ENCODE data around the gene PDK2. TPM values are rescaled to one million over a fixed set of nuclear protein-coding genes. Genes with fewer than 3 reads are reported as not detected.
"Not testable (repeated sequence)": the region's sequence is repeated elsewhere in the genome, so short reads cannot be mapped to it uniquely, and the experiment has no call there.

Gene PDK2
- total RNA-seq, 1 experiment from 2014 or later: 3.3 TPM

- no peak for DNase-seq (ENCODE audit: low read depth)
These were observed 36.7 kb upstream of the PDK2 start for GRCh38 chr17:50058296-50058953.

DNA sequence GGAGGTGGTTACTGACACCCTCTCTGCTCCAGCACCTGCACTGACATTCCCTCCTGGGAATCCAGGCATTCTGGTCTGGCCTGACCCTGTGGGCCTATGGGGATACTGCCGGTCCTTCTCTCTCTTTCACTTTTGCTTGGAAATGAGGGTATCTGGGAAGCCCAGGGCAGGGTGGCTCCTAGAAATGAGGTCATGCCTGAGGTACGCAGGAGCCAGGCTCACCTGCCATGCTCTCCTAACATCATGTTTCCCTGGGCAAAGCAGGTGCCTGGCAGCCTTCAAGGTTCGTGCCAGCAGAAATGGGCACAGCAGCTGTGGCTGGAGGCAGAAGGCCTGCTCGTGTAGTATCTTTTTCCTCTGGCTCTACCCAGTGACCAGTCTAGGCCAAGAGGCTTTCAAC, 35.9 kb upstream of the PDK2 start:
- no peak for DNase-seq (ENCODE audit: low read depth)

DNA sequence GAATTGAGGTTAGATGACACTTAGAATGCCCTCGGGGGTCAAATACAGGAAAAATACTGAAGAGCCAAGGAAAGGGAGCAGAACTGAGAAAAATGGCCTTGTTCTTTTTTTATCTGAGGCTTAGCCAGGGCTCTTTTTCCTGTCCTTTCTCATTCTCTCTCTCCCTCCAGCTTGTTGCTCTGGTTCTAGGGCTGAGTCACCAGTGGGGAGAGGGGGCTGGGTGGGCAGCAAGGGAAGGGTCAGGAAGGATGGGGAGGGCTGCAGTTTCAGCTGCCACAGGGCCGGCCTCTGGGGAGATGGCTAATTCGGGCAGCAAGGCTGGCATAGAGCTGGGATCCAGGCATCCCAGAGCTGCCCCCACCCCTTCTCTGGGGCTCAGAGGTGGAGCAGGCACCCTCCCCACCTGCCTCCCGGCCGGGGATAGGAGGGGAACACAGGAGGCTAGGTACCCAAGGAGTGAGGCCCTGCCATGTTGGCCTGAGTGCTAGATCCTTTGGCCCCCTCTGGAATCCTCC, 35.3 kb upstream of the PDK2 start:
- DNase-seq (ENCODE audit: low read depth): peak; percentile 78

DNA sequence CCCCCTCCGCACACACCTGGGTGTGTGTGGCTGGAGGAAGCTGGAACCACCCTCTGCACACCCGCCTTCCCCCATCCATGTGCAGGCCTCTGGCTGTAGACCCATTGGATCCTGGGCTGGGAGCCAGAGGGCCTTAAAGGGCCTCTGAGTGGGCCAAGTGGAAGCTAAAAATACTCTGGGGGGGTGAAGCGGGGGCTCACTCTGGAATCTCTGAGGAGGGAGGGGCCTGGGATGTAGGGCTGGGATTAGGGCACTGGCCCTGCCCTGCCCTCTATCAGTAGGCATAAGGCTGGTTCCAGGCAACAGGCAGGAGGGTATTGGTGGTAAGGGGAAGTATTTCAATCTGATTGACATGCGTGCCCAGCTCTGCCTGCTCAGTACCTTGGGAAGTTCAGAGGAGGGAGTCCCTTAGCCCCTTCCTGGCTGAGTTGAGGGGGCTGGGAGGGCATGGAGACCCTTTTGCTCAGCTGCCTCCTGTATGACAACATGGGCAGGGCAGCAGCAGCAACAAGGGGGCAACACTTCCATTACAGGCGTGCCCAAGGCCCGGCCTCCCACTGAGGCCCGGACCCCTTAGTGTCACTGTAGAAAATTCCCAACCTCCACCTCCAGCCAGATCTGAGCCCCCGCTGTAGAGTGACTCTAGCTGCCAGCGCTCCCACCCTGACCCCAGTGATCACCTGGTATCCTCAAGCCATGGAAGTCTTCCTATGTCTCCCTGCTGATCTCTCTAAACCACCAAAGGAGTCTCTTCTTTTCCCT, 34.0 kb upstream of the PDK2 start:
- DNase-seq (ENCODE audit: low read depth): peak; percentile 86

DNA sequence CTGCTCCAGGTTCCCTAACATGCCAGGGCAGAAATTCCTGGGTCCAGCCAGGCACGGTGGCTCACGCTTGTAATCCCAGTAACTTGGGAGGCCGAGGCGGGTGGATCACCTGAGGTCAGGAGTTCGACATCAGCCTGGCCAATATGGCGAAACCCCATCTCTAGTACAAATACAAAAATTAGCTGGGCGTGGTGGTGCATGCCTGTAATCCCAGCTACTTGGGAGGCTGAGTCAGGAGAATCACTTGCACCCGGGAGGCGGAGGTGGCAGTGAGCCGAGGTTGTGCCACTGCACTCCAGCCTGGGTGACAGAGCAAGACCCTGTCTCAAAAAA, 33.5 kb upstream of the PDK2 start:
- DNase-seq (ENCODE audit: low read depth): not testable (repeated sequence)

- DNase-seq (ENCODE audit: low read depth): peak; percentile 100
These were observed 32.6 kb upstream of the PDK2 start for GRCh38 chr17:50062293-50063243.

DNA sequence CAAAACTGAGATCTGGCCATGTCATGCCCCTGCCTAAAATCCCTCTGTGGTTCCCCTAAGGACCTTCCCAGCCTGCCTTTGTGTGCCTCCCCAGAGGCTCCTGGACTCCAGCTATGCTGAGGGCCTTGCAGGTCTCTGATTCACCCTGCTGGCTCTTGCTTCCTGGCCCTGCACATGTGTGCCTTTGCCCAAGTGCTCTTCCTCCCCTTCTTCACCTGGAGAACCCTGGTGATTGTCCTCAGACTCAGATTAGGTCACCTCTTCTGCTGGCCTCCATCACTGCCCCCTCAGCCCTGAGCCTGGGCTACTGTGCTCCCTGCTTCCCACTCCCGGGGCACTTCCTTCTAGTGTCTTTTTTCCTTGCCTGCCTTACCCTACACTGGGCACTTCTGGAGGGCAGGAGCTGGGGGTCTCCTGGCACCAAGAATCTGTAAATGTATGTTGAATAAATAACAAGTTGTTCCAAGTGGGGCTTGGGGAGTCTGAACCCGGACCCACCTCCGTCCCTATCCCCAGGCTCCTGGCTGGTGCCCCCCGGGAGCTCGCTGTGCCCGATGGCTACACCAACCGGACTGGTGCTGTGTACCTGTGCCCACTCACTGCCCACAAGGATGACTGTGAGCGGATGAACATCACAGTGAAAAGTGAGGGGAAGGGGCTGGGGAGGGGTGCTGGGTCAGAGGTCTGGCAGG, 31.4 kb upstream of the PDK2 start:
- peak; percentile 75 for DNase-seq (ENCODE audit: low read depth)

- peak; percentile 99 for DNase-seq (ENCODE audit: low read depth)
These were observed 30.7 kb upstream of the PDK2 start for GRCh38 chr17:50064253-50065001.

GRCh38 chr17:50065056-50065455, 30.1 kb upstream of the PDK2 start:
- no peak for DNase-seq (ENCODE audit: low read depth)

- no peak for DNase-seq (ENCODE audit: low read depth)
These were observed 28.2 kb upstream of the PDK2 start for GRCh38 chr17:50066995-50067394.

GRCh38 chr17:50067996-50068395, 27.2 kb upstream of the PDK2 start:
- no peak for DNase-seq (ENCODE audit: low read depth)

GRCh38 chr17:50070908-50071680, 24.1 kb upstream of the PDK2 start:
- DNase-seq (ENCODE audit: low read depth): no peak

DNA sequence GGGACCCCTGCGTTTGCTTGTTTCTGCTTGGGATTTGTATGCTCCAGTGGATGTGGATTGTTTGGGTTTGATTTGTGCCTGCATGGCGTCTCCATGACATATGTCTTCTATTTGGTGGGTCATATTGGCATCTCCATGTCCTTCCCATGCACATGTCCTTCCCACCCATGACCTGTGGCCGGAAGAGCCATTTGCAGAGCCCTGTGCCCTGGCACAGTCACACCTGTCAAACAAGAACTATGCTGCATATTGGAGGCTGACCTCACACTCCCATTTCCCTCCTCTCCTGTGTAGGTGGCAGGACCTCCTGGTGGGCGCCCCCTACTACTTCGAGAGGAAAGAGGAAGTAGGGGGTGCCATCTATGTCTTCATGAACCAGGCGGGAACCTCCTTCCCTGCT, 23.5 kb upstream of the PDK2 start:
- DNase-seq (ENCODE audit: low read depth): no peak

GRCh38 chr17:50072130-50072529, 23.0 kb upstream of the PDK2 start:
- no peak for DNase-seq (ENCODE audit: low read depth)

- DNase-seq (ENCODE audit: low read depth): no peak
These were observed 22.2 kb upstream of the PDK2 start for GRCh38 chr17:50072925-50073324.

DNA sequence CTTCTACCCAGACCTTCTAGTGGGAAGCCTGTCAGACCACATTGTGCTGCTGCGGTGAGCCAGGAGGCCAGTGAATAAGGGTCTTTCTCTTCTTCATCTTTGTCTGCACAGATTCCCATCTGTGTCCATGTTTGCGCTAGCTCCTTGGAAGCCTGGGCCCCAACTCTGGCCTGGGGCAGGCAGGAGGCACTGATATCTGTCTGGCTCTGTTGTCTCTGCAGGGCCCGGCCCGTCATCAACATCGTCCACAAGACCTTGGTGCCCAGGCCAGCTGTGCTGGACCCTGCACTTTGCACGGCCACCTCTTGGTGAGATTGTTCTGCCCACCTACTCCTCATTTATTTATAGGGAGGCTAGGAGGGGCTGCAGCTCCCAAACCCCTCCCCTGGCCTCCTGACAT, 20.9 kb upstream of the PDK2 start:
- no peak for DNase-seq (ENCODE audit: low read depth)

GRCh38 chr17:50075446-50076032, 19.6 kb upstream of the PDK2 start:
- DNase-seq (ENCODE audit: low read depth): no peak

- DNase-seq (ENCODE audit: low read depth): no peak
These were observed 18.9 kb upstream of the PDK2 start for GRCh38 chr17:50076221-50076590.

- DNase-seq (ENCODE audit: low read depth): no peak
These were observed 18.4 kb upstream of the PDK2 start for GRCh38 chr17:50076591-50077235.
